Measurements from ENCODE around the gene KCMF1. TPM values are rescaled to one million over a fixed set of nuclear protein-coding genes. Genes with fewer than 3 reads are reported as not detected.

The KCMF1 gene
- total and polyA plus RNA-seq, 11 donors, result 10.9 to 104 (median 80.0) TPM

GRCh38 chr2:84956334-84957297 is 14.3 kb upstream of the KCMF1 start:
- 93 to 96% (median 94%) methylated on average over 12 of the region's 12 CpGs for WGBS, 4 donors
- no peak for DNase-seq
- Histone ChIP-seq H3K9me3 (no peaks in the 10 kb centered on the region), H3K36me3 (peaks cover 0 to 2% (median 0%) of the 10 kb centered on the region in 9 donors), H3K27ac (no peak overlapping the region), H3K27me3 (no peaks in the 10 kb centered on the region), H3K4me1 (peaks cover 0 to 6% (median 0%) of the 10 kb centered on the region in 12 donors), H3K4me3 (no peak overlapping the region)
- ATAC-seq, result no peak
- intact Hi-C loops (cut with DNase I), result no loop called here
- TF ChIP-seq POLR2A (IDR thresholded peaks at IDR 0.05), result no peak
- TF ChIP-seq, protein P1, sequence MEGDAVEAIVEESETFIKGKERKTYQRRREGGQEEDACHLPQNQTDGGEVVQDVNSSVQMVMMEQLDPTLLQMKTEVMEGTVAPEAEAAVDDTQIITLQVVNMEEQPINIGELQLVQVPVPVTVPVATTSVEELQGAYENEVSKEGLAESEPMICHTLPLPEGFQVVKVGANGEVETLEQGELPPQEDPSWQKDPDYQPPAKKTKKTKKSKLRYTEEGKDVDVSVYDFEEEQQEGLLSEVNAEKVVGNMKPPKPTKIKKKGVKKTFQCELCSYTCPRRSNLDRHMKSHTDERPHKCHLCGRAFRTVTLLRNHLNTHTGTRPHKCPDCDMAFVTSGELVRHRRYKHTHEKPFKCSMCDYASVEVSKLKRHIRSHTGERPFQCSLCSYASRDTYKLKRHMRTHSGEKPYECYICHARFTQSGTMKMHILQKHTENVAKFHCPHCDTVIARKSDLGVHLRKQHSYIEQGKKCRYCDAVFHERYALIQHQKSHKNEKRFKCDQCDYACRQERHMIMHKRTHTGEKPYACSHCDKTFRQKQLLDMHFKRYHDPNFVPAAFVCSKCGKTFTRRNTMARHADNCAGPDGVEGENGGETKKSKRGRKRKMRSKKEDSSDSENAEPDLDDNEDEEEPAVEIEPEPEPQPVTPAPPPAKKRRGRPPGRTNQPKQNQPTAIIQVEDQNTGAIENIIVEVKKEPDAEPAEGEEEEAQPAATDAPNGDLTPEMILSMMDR (IDR thresholded peaks at IDR 0.05), result no peak

DNA sequence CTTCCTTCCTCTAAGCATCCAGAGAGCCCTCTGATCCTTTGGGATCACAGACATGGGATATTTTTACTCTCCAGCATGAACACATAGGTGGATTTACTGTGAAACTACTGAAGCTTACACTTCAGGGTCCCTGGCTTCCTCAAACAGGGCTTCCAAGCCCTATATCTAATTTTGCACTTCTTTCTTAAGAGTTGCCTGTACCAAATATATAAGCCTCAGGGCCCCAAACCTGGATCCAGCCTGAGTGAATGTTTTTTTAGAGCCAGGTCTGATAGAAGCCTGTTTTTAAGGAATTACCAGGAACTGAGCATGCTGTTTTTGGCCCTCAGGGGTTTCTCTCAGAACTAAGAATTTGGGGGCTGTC is 13.2 kb upstream of the KCMF1 start:
- intact Hi-C loops (cut with DNase I), result no loop called here
- Histone ChIP-seq H3K4me3 (no peak overlapping the region), H3K9me3 (no peaks in the 10 kb centered on the region), H3K27ac (no peak overlapping the region), H3K4me1 (peaks cover 0 to 6% (median 0%) of the 10 kb centered on the region in 12 donors), H3K27me3 (no peaks in the 10 kb centered on the region), H3K36me3 (peaks cover 0 to 14% (median 0%) of the 10 kb centered on the region in 9 donors)
- no peak for DNase-seq
- no peak for TF ChIP-seq POLR2A (IDR thresholded peaks at IDR 0.05)
- TF ChIP-seq, protein P1 (IDR thresholded peaks at IDR 0.05), result no peak
- ATAC-seq, result no peak

DNA sequence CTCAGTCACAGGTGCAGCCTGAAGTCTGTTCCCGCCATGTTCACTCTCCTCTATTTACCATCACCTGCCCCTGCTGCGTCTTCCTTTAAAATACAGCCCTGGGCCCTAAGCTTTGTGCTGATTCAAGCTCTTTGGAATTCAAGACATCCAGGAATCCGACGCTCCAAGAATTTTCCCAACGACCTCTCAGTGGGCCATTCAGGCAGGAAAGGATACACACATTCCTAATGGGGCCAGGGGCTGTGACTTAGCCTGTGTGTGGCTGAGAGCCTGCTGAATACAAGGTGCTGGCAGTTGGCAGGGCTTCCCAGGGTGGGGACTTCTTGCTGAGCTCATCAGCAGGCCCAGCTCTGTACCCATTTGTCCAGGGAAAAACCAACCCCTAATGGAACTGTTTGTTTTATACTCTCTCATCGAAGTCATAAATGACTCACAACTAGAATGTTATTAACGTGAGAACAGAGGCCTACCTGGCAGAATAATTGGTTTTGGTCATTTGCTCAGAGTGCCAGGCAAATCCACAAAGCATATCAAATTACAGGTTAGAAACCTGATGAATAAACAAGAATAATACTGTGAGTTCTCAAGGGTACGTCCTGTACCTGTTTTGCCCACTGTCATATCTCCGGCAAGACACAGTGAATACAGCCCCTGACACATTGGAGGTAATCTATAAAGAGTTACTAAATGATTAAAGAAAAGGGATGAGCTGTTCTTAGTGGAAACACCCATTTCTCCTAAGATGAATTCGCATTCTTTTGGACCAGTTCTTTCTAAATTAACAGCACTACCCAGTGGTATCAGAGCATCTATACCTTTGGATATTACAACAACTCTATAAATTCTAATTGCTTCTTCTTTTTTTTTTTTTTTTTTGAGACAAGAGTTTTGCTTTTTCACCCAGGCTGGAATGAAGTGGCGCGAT is 12.6 kb upstream of the KCMF1 start:
- intact Hi-C loops (cut with DNase I), result no loop called here
- Histone ChIP-seq H3K9me3 (no peaks in the 10 kb centered on the region), H3K4me1 (peaks cover 0 to 7% (median 0%) of the 10 kb centered on the region in 12 donors), H3K27me3 (no peaks in the 10 kb centered on the region), H3K36me3 (peaks cover 0 to 14% (median 0%) of the 10 kb centered on the region in 9 donors), H3K4me3 (no peak overlapping the region), H3K27ac (no peak overlapping the region)
- WGBS, 4 donors, result 55 to 59% (median 57%) methylated on average over 12 of the region's 12 CpGs
- DNase-seq (no peak), ATAC-seq (peak in 3 of 4 donors; percentile 24 to 55 (median 46))
- TF ChIP-seq, protein P1 (IDR thresholded peaks at IDR 0.05), result no peak
- no peak for TF ChIP-seq POLR2A (IDR thresholded peaks at IDR 0.05)

Measured in heart left ventricle (tissue), 16 donors.